ENCODE data around the gene EMID1.

Gene EMID1

DNA sequence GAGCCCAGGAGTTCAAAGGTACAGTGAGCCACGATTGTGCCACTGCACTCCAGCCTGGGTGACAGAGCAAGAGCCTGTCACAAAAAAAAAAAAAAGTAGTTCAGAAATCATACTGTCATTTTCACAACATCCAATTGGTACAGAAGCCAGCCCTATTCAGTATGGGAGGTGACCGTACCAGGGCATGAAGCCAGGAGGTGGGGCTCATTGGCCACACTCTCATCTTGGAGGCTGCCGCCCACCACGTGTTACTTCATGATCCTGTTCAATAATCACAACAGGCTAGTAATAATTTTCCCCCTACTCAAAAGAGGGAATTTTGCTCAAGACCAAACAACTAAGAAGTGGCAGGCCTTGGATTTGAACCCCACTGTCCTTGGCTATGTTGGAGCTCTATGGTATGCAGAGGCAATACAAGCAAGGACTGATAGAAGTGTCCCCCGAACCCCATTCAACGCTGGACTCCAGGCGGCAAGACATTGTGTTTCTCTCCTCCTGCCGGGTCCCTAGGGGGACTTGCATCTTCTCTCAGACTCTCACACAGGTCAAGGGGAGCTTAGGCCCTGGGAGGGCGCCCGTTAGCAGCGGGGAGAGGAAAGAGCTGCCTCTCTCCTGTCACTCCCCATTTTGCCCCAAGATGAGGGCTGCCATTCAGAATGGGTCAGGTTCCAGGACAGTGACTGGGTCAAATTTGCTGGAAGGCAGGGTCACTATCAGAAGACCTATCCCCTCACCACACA is 40.2 kb upstream of the EMID1 start:
- TF ChIP-seq, protein P1, sequence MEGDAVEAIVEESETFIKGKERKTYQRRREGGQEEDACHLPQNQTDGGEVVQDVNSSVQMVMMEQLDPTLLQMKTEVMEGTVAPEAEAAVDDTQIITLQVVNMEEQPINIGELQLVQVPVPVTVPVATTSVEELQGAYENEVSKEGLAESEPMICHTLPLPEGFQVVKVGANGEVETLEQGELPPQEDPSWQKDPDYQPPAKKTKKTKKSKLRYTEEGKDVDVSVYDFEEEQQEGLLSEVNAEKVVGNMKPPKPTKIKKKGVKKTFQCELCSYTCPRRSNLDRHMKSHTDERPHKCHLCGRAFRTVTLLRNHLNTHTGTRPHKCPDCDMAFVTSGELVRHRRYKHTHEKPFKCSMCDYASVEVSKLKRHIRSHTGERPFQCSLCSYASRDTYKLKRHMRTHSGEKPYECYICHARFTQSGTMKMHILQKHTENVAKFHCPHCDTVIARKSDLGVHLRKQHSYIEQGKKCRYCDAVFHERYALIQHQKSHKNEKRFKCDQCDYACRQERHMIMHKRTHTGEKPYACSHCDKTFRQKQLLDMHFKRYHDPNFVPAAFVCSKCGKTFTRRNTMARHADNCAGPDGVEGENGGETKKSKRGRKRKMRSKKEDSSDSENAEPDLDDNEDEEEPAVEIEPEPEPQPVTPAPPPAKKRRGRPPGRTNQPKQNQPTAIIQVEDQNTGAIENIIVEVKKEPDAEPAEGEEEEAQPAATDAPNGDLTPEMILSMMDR (IDR thresholded peaks at IDR 0.05; ENCODE audit: low read length, missing control alignments) = no peak
- H3K4me3 ChIP-seq (replicated peaks; ENCODE audit: low read depth, low read length) = no peak overlapping the region
- DNase-seq (ENCODE audit: low read depth) = no peak

DNA sequence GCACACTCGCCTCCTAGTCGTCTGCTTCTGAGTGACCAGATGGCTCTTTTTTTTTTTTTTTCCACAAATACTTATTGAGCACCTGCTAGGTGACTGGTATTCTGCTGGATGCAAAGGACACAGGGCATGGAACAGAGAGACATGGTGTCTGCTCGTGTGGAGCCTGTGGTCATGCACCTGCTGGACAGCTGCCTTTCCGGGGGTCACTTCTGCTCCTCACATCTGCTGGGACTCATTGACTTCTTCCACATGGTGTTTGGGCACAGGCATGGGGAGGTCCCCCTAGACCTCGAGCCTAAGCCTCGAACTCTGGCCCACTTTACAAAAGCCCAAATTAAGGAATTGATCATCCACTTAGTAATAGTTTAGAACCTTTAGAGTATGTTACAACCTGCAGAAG is 39.5 kb upstream of the EMID1 start:
- no peak overlapping the region for H3K4me3 ChIP-seq (replicated peaks; ENCODE audit: low read depth, low read length)
- DNase-seq (ENCODE audit: low read depth) = no peak
- TF ChIP-seq, protein P1 (IDR thresholded peaks at IDR 0.05; ENCODE audit: low read length, missing control alignments) = no peak

DNA sequence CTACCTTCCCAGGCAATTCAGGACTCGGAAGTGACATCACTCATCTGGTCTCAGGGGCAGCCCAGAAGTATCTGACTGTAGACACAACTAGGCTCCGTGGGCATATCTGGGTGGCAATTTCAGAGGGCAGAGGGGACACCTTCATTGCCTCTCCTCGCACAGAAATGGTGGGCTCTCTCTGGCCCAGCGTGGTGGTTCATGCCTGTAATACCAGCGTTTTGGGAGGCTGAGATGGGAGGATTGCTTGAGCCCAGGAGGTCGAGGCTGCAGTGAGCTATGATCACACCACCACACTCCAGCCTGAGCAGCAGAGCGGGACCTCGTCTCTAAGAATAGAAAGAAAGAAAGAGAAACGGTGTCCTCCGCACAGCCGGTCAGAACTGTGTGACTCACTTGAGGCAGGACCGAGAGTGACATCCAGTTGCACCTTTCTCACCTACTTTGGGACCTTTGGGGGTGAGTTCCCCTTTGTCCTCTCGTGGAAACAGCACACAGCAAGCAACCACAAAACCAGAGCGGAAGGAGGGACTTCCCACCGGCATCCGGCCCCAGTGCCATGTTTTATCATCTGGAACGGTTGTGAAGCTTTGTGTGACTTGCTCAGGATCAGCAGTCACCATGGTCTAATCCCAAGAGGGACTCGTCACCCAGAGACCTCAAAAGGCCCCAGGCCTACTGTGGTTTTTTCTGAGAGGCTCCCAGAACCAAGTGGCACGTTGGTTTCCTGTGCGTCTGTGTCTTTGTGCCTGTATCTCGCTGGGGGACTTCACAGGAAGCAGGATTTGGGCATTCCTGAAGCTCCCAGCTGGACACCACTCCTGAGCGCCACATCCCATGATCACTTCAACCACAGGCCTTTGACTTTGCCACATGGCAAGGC is 38.4 kb upstream of the EMID1 start:
- TF ChIP-seq, protein P1 (IDR thresholded peaks at IDR 0.05; ENCODE audit: low read length, missing control alignments) = no peak
- no peak for DNase-seq (ENCODE audit: low read depth)
- no peak overlapping the region for H3K4me3 ChIP-seq (replicated peaks; ENCODE audit: low read depth, low read length)

DNA sequence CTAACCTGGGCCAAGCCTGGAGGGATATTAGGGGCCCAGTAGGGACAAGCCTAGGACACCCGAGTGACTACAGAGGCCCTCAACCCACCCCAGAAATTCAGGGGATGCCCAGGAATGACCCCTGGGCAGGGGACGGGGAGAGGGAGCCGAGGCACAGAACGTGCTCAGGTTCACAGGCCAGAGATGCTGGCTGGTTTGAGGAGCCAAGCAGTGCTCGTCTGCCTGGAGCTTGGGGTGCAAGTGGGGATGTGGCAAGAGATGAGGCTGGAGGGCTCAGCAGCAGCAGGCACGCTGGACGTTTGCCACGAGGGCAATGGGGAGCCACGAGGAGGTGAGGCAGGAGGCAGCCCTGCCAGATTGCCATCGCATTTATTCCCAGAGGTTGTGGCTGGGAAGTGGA is 34.0 kb upstream of the EMID1 start:
- no peak overlapping the region for H3K4me3 ChIP-seq (replicated peaks; ENCODE audit: low read depth, low read length)
- DNase-seq (ENCODE audit: low read depth) = no peak
- TF ChIP-seq, protein P1 (IDR thresholded peaks at IDR 0.05; ENCODE audit: low read length, missing control alignments) = no peak

DNA sequence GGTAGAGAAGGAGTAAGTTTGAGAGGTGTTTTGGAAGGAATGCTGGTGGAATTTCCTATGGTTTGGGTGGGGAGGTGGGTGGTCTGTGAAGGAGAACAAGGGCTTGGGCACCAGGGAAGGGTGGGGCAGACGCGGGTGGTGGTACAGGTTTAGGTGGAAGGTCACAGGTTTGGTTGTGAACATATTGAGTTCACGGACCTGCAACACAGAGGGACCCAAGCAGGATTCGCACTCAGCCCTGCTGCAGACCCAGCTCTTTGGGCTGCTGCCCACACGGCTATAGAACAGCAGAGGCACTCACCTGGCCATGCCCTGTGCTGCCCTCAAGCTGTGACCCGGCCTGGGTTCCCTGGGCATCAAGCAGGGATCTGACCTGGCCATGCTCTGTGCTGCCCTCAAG is 33.5 kb upstream of the EMID1 start:
- TF ChIP-seq, protein P1 (IDR thresholded peaks at IDR 0.05; ENCODE audit: low read length, missing control alignments) = no peak
- DNase-seq (ENCODE audit: low read depth) = no peak
- no peak overlapping the region for H3K4me3 ChIP-seq (replicated peaks; ENCODE audit: low read depth, low read length)

DNA sequence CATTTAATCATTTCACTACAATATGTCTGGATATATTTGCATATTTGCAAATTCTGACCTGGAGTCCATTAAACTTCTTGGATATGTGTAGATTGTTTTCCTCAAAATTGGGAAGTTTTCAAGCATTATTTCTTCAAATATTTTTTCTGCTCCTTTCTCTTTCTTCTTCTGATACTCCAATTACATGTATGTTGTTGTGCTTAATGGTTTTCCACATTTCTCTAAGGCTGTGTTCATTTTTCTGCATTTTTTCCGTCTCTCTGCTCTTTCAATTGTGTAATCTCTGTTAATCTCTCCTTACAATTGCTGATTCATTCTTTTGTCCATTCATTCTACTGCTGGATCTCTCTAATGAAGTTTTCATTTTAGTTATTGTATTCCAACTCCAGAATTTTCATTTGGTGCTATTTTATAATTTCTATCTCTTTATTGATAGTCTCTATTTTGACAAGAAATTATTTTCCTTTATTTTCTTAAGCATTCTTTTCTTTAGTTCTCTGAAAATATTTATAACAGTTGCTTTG is 30.3 kb upstream of the EMID1 start:
- no peak for DNase-seq (ENCODE audit: low read depth)
- TF ChIP-seq, protein P1 (IDR thresholded peaks at IDR 0.05; ENCODE audit: low read length, missing control alignments) = no peak
- no peak overlapping the region for H3K4me3 ChIP-seq (replicated peaks; ENCODE audit: low read depth, low read length)

All from fibroblast of pulmonary artery (primary cell).